Transverse colon (tissue), 4 donors: ENCODE results near the gene NOTCH3.

Source experiments
- CTCF ChIP-seq, 5 experiments: fragments of 200-600 bp in 3 of 5; fragments of 450-650 bp in 2 of 5; sonication (generic) in 3 of 5; IDR thresholded peaks; 1 replicate in 2 of 5; 2 replicates in 3 of 5; pipeline ENCODE4 v1.5.1; 2016 to 2017; ENCODE audit warnings: antibody characterized with exemption in 5 of 5, inconsistent platforms in 3 of 5, mild to moderate bottlenecking in 2 of 5, moderate library complexity in 1 of 5
- EP300 ChIP-seq: sonication (generic); formaldehyde crosslinking; IDR thresholded peaks from one replicate; pipeline ENCODE4 v1.6.1; 2017; ENCODE audit warnings: antibody characterized with exemption, low read depth
- POLR2A ChIP-seq: fragments of 450-650 bp; IDR thresholded peaks from one replicate; pipeline ENCODE4 v1.6.1; 2016; ENCODE audit warnings: antibody characterized with exemption, mild to moderate bottlenecking, moderate library complexity
- POLR2AphosphoS5 ChIP-seq, 3 donors: sonication (generic); formaldehyde crosslinking; IDR thresholded peaks; one replicate each; pipeline ENCODE4 v1.6.1; 2016; ENCODE audit warnings: antibody characterized with exemption in 3 of 3

- TF ChIP-seq CTCF (IDR thresholded peaks at IDR 0.05) (no peak), POLR2A (no peak), EP300 (no peak), POLR2AphosphoS5 (IDR thresholded peaks at IDR 0.05) (no peak)
These were observed 2.9 kb downstream of the NOTCH3 start for GRCh38 chr19:15197942-15198341.
